ENCODE data around the gene SMURF2.

DNA sequence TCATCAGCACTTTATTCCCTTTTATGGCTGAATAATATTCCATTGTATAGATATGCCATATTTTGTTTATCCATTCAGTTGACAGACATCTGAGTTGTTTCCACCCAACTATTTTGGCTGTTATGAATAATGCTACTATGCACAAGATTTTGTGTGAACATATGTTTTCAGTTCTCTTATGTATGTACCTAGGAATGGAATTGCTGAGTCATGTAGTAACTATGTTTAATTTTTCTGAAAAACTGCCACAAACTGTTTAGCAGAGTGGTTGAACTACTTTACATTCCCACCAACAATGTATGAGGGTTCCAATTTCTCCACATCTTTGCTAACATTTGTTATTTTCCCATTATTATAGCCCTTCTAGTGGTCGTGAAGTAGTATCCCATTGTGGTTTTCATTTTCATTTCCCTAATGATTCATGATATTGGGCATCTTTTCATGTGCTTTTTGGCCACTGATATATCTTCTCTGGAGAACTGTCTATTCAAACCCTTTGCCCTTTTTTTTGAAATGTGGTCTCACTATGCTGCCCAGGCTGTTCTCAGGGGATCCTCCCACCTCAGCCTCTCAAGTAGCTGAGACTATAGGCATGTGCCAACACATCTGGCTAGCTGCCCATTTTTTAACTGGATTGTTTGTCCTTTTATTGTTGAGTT lies 26.3 kb downstream of the SMURF2 start:
- TF ChIP-seq CTCF (IDR thresholded peaks at IDR 0.05): no peak
- no peak for TF ChIP-seq POLR2A (IDR thresholded peaks at IDR 0.05)
